Measurements from ENCODE around the gene DRAP1. TPM values are rescaled to one million over a fixed set of nuclear protein-coding genes. Genes with fewer than 3 reads are reported as not detected.

DRAP1 gene
- total RNA-seq, 4 donors from 2014 or later, result 34.4 to 85.0 (median 54.4) TPM

GRCh38 chr11:65873318-65874156 lies 45.7 kb upstream of the DRAP1 start:
- no peak for TF ChIP-seq CTCF (IDR thresholded peaks at IDR 0.05; ENCODE audit: low read depth)

- TF ChIP-seq CTCF (IDR thresholded peaks at IDR 0.05; ENCODE audit: low read depth), result no peak
Measured at GRCh38 chr11:65879617-65880016, 39.6 kb upstream of the DRAP1 start, which contains the start of gene CTSW. CTSW (plus strand) TSS chr11:65879837; CDS start chr11:65879855, 18 bp downstream.

- no peak for TF ChIP-seq CTCF (IDR thresholded peaks at IDR 0.05; ENCODE audit: low read depth)
Measured at GRCh38 chr11:65880027-65880426, 39.2 kb upstream of the DRAP1 start.

GRCh38 chr11:65880844-65881421 lies 38.3 kb upstream of the DRAP1 start:
- no peak for TF ChIP-seq CTCF (IDR thresholded peaks at IDR 0.05; ENCODE audit: low read depth)

- TF ChIP-seq CTCF (IDR thresholded peaks at IDR 0.05; ENCODE audit: low read depth), result no peak
Measured at GRCh38 chr11:65882120-65883057, 36.8 kb upstream of the DRAP1 start.

- TF ChIP-seq CTCF (IDR thresholded peaks at IDR 0.05; ENCODE audit: low read depth), result no peak
Measured at GRCh38 chr11:65883058-65883761, 36.0 kb upstream of the DRAP1 start.

Measured in subcutaneous adipose tissue (tissue), 4 donors.